HL-60 (cell line): Measurements from ENCODE around the gene PLPP2.

Source experiments
- DNase-seq, 2 experiments: peaks; one replicate each; pipeline ENCODE4 v3.0.0-alpha.2; 2010 to 2020; ENCODE audit warnings: low read depth in 1 of 2, low spot score in 1 of 2
- H3K27ac ChIP-seq: fragments of 250-450 bp; sonication (Bioruptor Pico); replicated peaks from 2 replicates; pipeline ENCODE4 v1.5.1; 2020; ENCODE audit warnings: mild to moderate bottlenecking, moderate library complexity
- H3K27me3 ChIP-seq: fragments of 250-450 bp; sonication (Bioruptor Pico); 2 replicates; pipeline ENCODE4 v1.5.1; 2021; ENCODE audit warnings: mild to moderate bottlenecking, moderate library complexity; ENCODE audit not compliant: insufficient read depth, poor library complexity, severe bottlenecking
- H3K4me3 ChIP-seq: replicated peaks from 2 replicates; pipeline ENCODE4 v1.5.1; 2011; ENCODE audit warnings: mild to moderate bottlenecking, control low read depth, low read length; ENCODE audit not compliant: insufficient read depth
- CTCF ChIP-seq: IDR thresholded peaks from one replicate; pipeline ENCODE4 v1.5.1; 2011; ENCODE audit warnings: low read length, control low read depth, inconsistent platforms; ENCODE audit not compliant: insufficient read depth
- GABPA ChIP-seq: IDR thresholded peaks from 2 replicates; pipeline ENCODE4 v1.6.1; 2012; ENCODE audit warnings: low read depth
- POLR2AphosphoS5 ChIP-seq: IDR thresholded peaks from 2 replicates; pipeline ENCODE4 v1.6.1; 2012; ENCODE audit warnings: low read depth
- REST ChIP-seq: IDR thresholded peaks from 2 replicates; pipeline ENCODE4 v1.6.1; 2012; ENCODE audit warnings: low read depth; ENCODE audit not compliant: insufficient replicate concordance
- SPI1 ChIP-seq: IDR thresholded peaks from 2 replicates; pipeline ENCODE4 v1.6.1; 2012; ENCODE audit warnings: low read depth, mild to moderate bottlenecking, borderline replicate concordance

Gene PLPP2

GRCh38 chr19:280541-281009, 10.6 kb downstream of the PLPP2 start:
- H3K4me3 ChIP-seq: no peak overlapping the region
- H3K27me3 ChIP-seq: no peaks in the 10 kb centered on the region
- TF ChIP-seq GABPA (no peak), REST (no peak), POLR2AphosphoS5 (no peak), SPI1 (no peak), CTCF (no peak)
- DNase-seq: no peak
- H3K27ac ChIP-seq: no peak overlapping the region

- no peak for DNase-seq
- TF ChIP-seq SPI1 (no peak), POLR2AphosphoS5 (no peak)
- H3K4me3 ChIP-seq: no peak overlapping the region
- H3K27ac ChIP-seq: no peak overlapping the region
- no peaks in the 10 kb centered on the region for H3K27me3 ChIP-seq
These were observed 11.5 kb downstream of the PLPP2 start for GRCh38 chr19:279656-280055.

GRCh38 chr19:279231-279630, 12.0 kb downstream of the PLPP2 start:
- no peak overlapping the region for H3K27ac ChIP-seq
- H3K27me3 ChIP-seq: no peaks in the 10 kb centered on the region
- TF ChIP-seq GABPA (no peak), REST (no peak)
- no peak overlapping the region for H3K4me3 ChIP-seq
- no peak for DNase-seq

GRCh38 chr19:277581-278165, 13.5 kb downstream of the PLPP2 start:
- TF ChIP-seq SPI1 (peak; percentile 70), POLR2AphosphoS5 (no peak), GABPA (no peak), REST (peak; percentile 98), CTCF (no peak)
- no peak overlapping the region for H3K4me3 ChIP-seq
- peak in 1 of 2 experiments; percentile 23 for DNase-seq
- no peak overlapping the region for H3K27ac ChIP-seq
- H3K27me3 ChIP-seq: peaks cover 6% of the 10 kb centered on the region
